SW 1271 (cell line): ENCODE data around the gene NCKAP5.

ENCODE experiments used
- DNase-seq, 2 experiments: peaks; one replicate each; lab custom pipeline; 2025; lab: John Stamatoyannopoulos, UW

The NCKAP5 gene

GRCh38 chr2:132998221-132998620, 570.0 kb downstream of the NCKAP5 start:
- DNase-seq, result no peak

GRCh38 chr2:132991471-132992045, 576.7 kb downstream of the NCKAP5 start:
- DNase-seq, result no peak

DNA sequence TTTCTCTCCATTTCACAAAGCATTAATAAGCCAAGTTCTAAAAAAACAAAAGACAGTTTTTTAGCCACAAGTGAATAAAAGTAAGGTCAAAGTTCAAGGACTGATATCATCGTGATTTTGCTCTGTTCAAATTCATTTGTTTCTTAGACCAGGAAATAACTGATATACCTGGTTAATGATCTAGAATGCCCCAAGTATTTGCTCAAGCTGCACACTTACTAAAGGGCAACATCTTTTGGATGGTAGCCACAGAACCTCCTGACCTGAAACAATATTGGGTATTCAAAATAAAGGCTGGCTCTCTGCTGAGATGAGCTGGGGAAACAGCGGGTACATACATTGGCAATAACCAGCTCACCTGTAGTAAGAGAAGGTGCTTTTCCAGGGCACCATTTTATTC, 583.5 kb downstream of the NCKAP5 start:
- no peak for DNase-seq

- DNase-seq, result no peak
These were observed 588.0 kb downstream of the NCKAP5 start for GRCh38 chr2:132980304-132980703.

DNA sequence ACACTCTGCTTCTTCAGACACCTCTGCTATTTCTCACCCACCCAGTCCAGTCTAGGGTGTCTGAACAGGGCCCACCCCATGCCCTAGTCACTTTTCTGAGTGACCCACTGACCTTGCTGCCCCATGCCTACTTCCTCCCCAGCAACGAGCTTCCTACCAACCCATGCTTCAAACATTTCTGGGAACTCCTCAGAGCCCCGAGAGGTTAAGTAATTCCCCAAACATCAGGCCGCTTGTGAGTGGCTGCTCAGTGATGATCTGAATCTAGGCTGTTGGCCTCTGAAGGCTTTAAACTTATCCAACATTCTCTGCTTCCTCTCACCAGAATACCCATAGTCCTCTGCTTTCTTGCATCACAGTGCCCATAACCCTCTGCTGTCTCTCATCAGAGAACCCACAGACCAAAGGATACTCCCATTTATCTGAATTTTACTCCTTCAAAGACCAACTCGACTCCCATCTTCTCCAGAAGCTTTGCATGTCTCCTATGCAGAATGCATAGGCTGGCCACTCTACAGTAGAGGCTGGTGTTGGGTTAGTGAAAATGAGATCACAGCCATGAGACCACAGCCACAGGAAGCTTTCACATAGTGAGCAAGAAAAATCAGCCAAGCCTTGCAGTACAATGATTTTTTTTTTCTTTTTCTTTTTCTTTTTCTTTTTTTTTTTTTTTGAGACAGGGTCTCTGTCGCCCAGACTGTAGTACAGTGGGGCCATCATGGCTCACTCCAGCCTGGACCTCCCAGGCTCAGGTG, 588.7 kb downstream of the NCKAP5 start:
- no peak for DNase-seq

DNA sequence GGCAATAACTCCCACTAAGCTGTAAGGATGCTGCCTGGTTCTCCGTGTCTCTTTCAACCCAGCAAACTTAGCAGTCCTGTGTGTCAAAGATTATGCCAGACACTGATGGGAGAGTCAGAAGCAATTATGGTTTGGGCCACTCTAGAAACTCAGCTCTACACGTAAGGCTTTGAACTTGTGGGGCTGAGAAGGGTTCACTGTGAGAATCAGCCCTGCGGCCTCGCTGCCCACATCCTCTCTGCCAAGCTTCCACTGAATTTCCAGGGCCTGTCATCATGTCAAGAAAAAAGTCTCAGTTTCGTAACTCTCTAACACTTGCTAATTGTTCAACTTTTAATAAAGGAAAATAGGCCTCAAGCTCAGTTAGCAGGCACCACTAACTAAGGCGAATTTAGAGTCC, 589.4 kb downstream of the NCKAP5 start:
- DNase-seq, result no peak

DNA sequence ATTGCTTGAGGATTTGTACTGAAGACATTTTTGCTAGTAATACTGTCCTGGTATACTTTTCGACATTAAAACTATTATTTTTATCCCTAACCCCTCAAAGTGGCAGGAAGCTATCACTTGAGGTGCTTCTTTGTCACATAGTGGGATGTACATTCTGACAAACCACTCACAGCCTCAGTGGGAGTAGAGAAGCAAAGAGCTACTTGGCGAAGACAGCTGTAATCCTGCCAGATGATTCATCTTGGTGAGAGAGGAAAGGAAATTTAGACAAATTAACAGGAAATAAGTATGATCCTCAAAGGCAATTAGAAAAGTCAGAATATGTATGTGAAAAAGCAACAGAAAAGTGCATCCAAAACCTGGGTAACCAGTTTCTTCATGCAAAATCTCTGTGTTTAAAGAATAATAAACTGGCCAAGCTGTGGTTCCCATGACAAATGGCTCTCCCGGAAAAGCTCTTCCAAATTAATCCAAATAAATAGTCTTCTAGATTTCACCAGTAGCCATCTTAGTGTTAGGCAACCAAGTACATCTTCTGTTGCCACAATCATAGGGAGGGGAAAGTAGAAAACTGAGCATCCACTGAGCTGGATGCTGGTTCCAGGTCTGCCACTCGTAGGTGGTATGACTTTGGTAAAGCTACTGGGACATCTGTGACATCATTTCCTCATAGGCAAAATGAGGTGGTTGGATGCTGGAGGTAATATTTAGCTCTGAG, 590.3 kb downstream of the NCKAP5 start:
- DNase-seq, result no peak

- DNase-seq, result no peak
These were observed 592.8 kb downstream of the NCKAP5 start for GRCh38 chr2:132975193-132976105.

- DNase-seq, result no peak
These were observed 593.7 kb downstream of the NCKAP5 start for GRCh38 chr2:132974467-132975095.

DNA sequence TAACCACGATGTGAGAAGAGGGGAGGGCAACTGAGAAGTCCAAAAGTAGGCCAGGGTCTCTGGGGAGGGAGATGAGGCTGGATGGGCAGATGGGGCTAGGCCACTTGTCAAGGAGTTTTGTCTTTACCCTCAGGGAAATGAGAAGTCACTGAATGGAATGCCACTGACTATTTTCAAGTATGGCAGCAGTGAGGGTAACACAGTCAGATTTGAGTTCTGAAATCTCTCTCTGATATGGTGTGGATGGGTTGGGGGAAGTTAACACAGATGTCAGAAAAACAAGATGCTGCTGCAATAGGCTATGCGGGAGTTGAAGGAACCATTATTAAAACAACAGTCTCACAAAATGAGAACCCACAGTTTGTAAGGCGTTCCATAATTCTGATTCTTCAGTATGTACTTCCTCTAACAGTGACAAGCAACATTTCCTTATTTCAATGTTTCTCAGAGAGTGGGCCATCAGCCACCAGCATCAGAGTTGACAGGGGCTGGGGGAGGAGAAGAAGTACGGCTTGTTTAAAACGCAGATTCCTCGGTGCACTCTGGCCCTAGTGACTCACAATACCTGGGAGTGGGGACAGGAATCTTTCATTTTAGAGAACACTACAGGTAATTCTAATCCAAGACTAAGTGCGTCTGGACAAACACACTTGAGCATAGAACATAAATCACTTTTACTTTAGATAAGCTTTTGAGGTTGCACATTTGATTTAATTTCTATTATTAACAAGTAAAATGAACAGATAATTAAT, 596.8 kb downstream of the NCKAP5 start:
- DNase-seq, result no peak

- no peak for DNase-seq
These were observed 598.8 kb downstream of the NCKAP5 start for GRCh38 chr2:132969371-132969985.

DNA sequence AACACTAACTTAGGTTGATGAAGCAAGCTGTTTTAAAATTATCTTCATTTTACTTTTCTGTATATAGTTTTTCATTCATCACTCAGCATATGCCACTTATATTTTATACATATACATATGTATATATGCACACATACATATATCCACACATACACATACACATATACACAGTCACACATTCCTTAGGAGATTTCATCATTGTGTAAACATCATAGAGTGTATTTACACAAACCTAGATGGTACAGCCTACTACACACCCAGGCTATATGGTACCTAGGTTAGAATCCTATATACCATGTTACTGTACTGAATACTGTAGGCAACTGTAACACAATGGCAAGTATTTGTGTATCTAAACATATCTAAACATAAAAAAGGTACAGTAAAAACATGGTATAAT, 602.8 kb downstream of the NCKAP5 start:
- DNase-seq, result no peak

GRCh38 chr2:132963161-132963560, 605.1 kb downstream of the NCKAP5 start:
- DNase-seq, result no peak

DNA sequence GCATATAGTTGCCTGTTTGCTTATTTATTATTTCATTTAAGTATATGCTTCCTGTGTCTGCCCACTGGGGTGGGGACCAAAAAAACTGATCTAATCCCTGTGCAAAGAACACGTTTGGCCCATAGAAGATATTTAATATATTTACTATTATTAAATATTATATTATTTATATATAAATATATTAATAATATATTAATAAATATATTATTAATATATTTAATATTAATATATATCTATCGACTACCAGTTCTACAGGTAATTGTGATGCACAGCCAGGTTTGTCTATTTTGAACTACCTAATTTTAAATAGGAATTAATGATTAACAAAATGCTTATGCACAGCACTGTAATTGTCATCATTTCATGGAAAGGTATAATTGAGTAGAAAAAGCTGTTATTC, 609.4 kb downstream of the NCKAP5 start:
- no peak for DNase-seq

- no peak for DNase-seq
These were observed 612.2 kb downstream of the NCKAP5 start for GRCh38 chr2:132955871-132956615.

GRCh38 chr2:132953771-132954170, 614.5 kb downstream of the NCKAP5 start:
- no peak for DNase-seq

- DNase-seq, result no peak
These were observed 617.1 kb downstream of the NCKAP5 start for GRCh38 chr2:132951008-132951714.

GRCh38 chr2:132949108-132949507, 619.2 kb downstream of the NCKAP5 start:
- no peak for DNase-seq

- no peak for DNase-seq
These were observed 620.1 kb downstream of the NCKAP5 start for GRCh38 chr2:132948211-132948610.
